CD4-positive, alpha-beta T cell treated with Interleukin-4 for 4 hours (primary cell): Measurements from ENCODE around the gene LHFPL2.
A peak's percentile ranks its signal among the peaks of the same experiment; 100 is the strongest.

ENCODE experiments used
- DNase-seq: peaks from one replicate; pipeline ENCODE4 v3.0.0-alpha.2; 2020

The LHFPL2 gene

GRCh38 chr5:78514427-78515330 lies 133.9 kb downstream of the LHFPL2 start:
- DNase-seq = no peak

GRCh38 chr5:78513441-78513840 lies 135.1 kb downstream of the LHFPL2 start:
- no peak for DNase-seq

- DNase-seq = no peak
Measured at GRCh38 chr5:78512435-78512834, 136.1 kb downstream of the LHFPL2 start.

- no peak for DNase-seq
Measured at GRCh38 chr5:78511121-78511906, 137.3 kb downstream of the LHFPL2 start.

GRCh38 chr5:78509884-78510769 lies 138.4 kb downstream of the LHFPL2 start:
- DNase-seq = peak; percentile 24

- no peak for DNase-seq
Measured at GRCh38 chr5:78509145-78509865, 139.3 kb downstream of the LHFPL2 start.

GRCh38 chr5:78508186-78508765 lies 140.3 kb downstream of the LHFPL2 start:
- DNase-seq = no peak

GRCh38 chr5:78507531-78507930 lies 141.0 kb downstream of the LHFPL2 start:
- no peak for DNase-seq

- no peak for DNase-seq
Measured at GRCh38 chr5:78506261-78507024, 142.1 kb downstream of the LHFPL2 start.

GRCh38 chr5:78505860-78506259 lies 142.7 kb downstream of the LHFPL2 start:
- DNase-seq = no peak

- no peak for DNase-seq
Measured at GRCh38 chr5:78504704-78505677, 143.6 kb downstream of the LHFPL2 start.

GRCh38 chr5:78503958-78504653 lies 144.5 kb downstream of the LHFPL2 start:
- DNase-seq = no peak

GRCh38 chr5:78501411-78502352 lies 146.9 kb downstream of the LHFPL2 start:
- DNase-seq = no peak

- DNase-seq = no peak
Measured at GRCh38 chr5:78500871-78501270, 147.7 kb downstream of the LHFPL2 start.

GRCh38 chr5:78500028-78500427 lies 148.5 kb downstream of the LHFPL2 start:
- DNase-seq = no peak

- no peak for DNase-seq
Measured at GRCh38 chr5:78499485-78499884, 149.1 kb downstream of the LHFPL2 start.

GRCh38 chr5:78497573-78498533 lies 150.7 kb downstream of the LHFPL2 start:
- DNase-seq = no peak
